CD4-positive, alpha-beta T cell treated with Interleukin-15 for 4 hours (primary cell): Measurements from ENCODE around the gene PDIK1L.
A peak's percentile ranks its signal among the peaks of the same experiment; 100 is the strongest.

Experiments used
- DNase-seq: peaks from one replicate; pipeline ENCODE4 v3.0.0-alpha.2; 2020; ENCODE audit warnings: low spot score

Gene PDIK1L

GRCh38 chr1:26111530-26112406, at the start of gene PDIK1L:
TSS of gene PDIK1L (plus strand) at chr1:26111824. CDS start at chr1:26114309, 2,485 bp downstream.
- DNase-seq = peak; percentile 96

- no peak for DNase-seq
Observed at GRCh38 chr1:26064553-26064952, 47.1 kb upstream of the PDIK1L start.

GRCh38 chr1:26066160-26066559, 45.5 kb upstream of the PDIK1L start:
- no peak for DNase-seq

DNA sequence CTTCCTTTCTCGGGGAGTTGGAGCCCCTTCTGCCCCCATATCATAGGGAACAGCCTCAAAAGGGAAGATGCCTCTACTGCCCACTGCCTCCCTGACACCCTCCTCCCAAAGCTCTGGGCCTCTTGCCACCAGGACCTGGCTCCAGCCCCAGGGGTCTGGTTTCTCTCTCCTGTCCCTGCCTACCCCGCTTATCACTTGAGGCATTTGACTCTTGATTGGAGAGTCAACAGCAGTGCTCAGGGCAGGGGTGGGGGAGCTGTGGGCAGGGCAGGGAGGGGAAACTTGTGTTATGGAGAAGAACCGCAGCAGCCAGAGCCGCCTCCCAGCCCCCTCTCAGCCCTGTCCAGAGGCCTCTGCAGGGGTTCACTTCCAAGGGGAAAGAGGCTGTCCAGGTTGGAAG, 44.8 kb upstream of the PDIK1L start:
- no peak for DNase-seq

- DNase-seq = no peak
Observed at GRCh38 chr1:26067432-26067911, 44.2 kb upstream of the PDIK1L start, which contains the start of gene TRIM63. TSS of gene TRIM63 (minus strand) at chr1:26067630. CDS start at chr1:26067494, 136 bp downstream.

GRCh38 chr1:26069941-26070295, 41.7 kb upstream of the PDIK1L start:
- DNase-seq = no peak

DNA sequence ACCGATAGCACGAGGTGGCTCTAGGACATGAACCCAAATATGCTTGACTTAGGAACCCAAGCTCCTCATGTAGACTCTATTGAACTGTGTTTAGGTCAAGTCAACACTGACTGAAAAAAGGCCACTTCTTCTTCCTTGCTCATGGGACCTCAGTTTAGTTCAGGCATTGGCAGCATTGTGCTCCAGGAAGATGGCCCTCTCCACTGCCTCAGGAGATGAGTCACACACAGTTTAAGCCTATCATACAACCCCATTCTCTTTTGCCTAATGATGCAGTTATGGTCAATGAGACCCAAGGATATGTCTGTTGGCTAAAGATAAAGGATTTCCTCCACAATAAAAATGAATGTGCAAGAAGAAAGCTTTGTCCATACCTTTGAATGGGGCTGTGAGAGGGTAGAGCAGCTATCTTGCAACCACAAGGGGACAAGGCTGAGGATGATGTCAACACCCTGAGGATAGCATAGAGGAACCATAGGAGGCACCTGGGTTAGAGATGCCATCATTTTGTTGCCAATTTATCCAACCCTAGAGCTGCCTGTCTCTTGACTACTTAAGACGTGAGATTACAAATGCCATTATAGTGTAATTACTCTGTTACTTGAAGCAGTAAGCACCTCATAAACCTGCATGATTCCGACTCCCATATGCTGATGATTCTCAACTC, 41.2 kb upstream of the PDIK1L start:
- DNase-seq = no peak

DNA sequence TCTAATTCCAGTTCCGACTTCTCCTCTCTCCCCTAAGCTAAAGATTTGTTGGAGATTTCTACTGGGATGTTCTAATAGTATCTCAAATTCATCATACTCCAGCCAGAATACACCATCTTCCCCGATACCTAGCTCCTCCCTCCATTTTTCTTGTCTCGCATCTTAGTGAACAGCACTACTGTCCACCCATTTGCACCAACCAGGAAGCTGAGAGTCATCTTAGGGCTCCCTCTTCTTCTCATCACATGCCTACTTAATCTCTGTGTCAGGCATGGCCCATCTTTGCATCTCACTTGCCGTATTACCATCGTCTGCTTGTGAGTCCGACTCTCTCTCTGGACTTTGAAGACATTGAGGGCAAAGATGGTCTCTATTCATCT, 40.7 kb upstream of the PDIK1L start:
- DNase-seq = no peak

- DNase-seq = no peak
Observed at GRCh38 chr1:26072305-26072704, 39.3 kb upstream of the PDIK1L start.

DNA sequence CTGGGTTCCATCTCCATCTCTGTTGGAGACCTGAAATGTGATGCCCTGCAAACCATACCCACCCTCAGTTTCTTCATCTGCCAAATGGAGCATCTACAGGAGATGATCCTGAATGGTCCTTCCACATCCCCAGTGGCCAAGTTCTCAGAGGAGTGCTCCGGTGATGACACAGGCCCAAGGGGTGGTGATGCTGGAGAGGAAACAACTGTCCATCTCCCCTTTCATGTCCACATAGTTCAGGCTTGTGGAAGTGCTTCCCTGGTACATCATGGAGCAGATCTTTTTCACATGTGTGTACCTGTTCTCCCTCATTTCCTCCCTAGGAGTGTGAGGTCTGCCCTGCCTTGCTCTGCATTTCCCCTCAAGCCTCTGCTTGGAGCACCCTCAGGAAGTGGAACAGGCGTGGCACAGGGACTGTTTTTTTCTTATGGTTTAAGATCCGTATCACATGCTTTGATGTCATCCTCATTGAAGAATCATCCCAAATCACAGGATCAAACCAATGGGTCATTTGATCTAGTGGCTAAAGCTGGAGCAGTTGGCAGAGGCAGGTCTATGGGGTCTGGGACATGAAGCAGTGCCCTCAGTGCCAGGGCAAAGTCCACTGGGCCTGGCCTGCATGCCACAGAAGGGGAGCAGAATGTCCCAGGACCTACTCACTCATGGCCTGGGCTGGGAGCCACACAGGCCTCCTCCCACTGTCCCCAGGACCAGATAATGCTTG, 36.0 kb upstream of the PDIK1L start:
- no peak for DNase-seq

DNA sequence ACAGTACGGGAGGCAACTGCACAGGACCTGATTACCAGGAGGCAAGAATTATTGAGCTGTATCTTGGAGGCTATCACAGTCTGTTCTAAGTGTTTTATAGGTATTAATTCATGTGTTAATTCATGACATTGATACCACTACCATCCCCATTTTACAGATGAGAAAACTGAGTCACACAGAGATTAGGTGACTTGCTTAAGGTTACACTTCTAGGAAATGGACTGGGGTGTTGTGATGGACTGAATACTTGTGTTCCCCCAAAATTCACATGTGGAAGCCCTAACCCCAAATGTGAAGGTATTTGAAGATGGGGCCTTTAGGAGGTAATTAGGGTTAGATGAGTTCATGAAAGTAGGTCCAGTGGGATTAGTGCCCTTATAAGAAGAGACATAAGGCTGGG, 34.1 kb upstream of the PDIK1L start:
- DNase-seq = no peak

DNA sequence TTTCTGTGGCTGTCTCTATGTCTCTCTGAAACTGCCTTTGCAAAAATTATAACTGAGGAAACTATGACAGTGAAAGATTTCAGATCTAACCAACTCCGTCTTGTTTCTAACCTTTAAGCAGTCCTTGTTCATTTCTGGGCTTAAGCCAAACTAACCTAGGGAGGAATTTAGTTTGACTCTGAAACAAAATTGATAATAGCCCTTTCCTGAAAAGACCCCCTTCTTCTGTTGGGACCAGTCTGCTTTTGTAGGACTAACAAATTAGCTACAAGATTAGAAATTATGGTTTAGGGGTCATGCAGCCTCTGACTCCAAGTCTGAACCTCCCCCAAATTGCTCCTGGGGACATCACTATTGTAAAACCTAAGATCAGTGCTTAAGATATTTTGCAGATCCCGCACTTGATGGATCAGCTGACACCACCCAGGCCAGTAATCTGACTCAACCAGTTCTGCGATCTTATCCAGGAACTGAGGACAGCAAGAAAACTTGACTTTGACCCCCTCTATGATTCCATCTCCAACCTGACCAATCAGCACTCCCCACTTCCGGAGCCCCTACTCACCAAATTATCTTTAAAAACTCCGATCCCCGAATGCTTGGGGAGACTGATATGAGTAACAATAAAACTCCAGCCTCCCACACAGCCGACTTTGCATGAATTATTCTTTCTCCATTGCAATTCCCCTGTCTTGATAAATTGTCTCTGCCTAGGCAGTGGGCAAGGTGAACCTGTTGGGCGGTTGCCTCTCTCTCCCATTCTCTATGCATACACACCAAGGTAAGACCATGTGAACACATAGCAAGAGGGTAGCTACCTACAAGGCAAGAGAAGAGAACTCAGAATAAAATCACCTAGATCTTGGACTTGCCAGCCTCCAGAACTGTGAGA, 33.1 kb upstream of the PDIK1L start:
- DNase-seq = no peak

GRCh38 chr1:26079178-26079563, 32.5 kb upstream of the PDIK1L start:
- DNase-seq = no peak

GRCh38 chr1:26079960-26080814, 31.4 kb upstream of the PDIK1L start:
- no peak for DNase-seq

DNA sequence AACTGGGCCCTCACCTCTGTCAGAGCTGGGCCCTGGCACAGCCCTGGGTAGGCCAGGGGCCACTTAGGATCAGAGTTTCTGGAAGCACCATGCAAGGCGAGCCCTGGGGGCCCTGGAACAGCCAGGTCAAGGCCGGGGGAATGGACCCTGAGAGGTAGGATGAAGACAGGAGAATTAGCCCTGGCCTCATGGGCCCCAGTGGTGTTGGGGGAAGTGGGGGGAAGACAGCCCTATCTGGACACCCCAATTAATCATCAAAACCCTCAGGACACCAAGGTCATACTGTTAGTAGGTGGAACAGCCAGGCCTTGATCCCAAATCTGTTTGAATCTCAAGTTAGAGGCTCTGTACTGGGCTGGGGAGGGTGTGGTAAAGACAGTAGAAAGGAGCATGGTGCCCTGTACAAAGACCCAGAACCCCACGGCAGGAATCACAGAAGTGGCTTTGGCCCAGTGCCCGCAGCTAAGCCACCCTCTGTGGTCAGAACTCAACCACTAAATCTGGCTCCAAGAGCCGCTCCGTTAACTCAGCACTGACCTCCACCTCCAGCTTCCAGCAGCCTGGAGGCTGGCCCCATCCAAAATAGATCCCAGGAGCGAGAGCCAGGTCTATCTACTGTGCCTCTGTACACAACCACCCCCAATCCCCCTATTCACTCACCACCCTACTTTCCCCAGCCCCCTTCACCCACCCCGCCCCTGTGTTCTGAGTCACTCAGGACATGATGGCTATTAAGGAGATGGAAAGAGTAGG, 30.2 kb upstream of the PDIK1L start:
- DNase-seq = no peak

GRCh38 chr1:26082020-26082350, 29.6 kb upstream of the PDIK1L start:
- DNase-seq = no peak

DNA sequence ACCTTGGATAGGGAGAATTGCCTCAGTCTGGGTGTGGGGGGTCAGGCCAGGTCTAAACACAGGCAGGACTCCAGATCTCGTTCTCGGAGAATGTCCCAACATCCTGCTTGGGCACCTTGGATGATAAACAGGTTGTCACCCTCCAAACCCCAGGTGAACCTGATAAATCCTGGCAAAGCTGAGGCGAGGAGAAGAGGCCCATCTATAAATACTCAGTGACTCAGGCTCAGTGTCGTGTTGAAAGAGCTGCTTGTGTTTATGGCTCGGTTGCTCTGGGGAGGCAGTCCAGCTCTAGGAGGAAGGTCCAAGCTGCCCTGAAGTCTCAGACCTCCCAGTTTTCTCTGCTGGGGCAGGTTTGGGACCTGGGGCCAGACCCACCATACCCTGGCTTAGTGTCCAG, 28.4 kb upstream of the PDIK1L start:
- DNase-seq = no peak

DNA sequence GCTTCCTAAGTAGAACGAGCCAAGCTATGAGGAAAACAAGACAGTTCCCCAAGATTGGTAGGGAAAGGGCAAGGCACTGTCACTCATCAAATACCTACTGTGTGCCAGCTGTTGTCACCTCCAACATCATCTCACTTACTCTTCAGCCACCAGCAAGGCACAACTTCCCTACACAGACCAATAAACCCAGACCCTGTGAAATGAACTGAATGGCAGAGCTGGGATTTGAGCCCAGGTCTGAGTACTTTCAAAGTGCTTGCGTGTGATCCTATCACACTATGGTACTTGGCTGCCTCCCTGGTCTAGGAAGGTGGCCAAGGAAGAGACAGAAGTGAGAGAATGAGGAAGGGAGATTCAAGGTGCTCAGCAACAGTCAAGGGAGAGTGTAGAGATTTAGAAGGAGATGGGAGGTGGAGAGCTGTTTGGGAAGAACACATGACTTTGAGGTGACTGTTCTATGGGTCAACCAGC, 27.5 kb upstream of the PDIK1L start:
- DNase-seq = no peak

- no peak for DNase-seq
Observed at GRCh38 chr1:26084844-26085243, 26.8 kb upstream of the PDIK1L start.

- no peak for DNase-seq
Observed at GRCh38 chr1:26089125-26089524, 22.5 kb upstream of the PDIK1L start.
